Left ventricle myocardium inferior (tissue), 1 donor: ENCODE data around the gene GAL3ST1. TPM values are rescaled to one million over a fixed set of nuclear protein-coding genes. Genes with fewer than 3 reads are reported as not detected.

Source experiments
- DNase-seq: peaks from one replicate; pipeline ENCODE4 v3.0.0-alpha.2; 2020
- H3K27ac ChIP-seq: fragments of 200-600 bp; replicated peaks from 2 replicates; pipeline ENCODE4 v1.8.0; 2021
- H3K27me3 ChIP-seq: fragments of 200-600 bp; 2 replicates; pipeline ENCODE4 v1.8.0; 2021; ENCODE audit warnings: low read depth
- H3K36me3 ChIP-seq: fragments of 200-600 bp; 2 replicates; pipeline ENCODE4 v1.8.0; 2021
- H3K4me1 ChIP-seq: fragments of 200-600 bp; 2 replicates; pipeline ENCODE4 v1.8.0; 2021
- H3K4me3 ChIP-seq: fragments of 200-600 bp; 2 replicates; pipeline ENCODE4 v1.8.0; 2021; ENCODE audit warnings: mild to moderate bottlenecking, moderate library complexity
- H3K9me3 ChIP-seq: fragments of 200-600 bp; replicated peaks from 2 replicates; pipeline ENCODE4 v1.8.0; 2021
- intact Hi-C: fragments of 100-400 bp; cut with micrococcal nuclease; formaldehyde crosslinking; loops from one replicate; pipeline ENCODE4 v1.11.0; 2022
- total RNA-seq: library from RNA; stranded (reverse); fragmentation: NEBNext Ultra II Directional; extraction: Animal tissue kit (Norgen Biotek cat#: 25700); gene quantifications from one replicate; pipeline ENCODE4 v1.2.1, GENCODE V29; 2021
- TF ChIP-seq, protein P1 (sequence below): fragments of 200-600 bp; IDR thresholded peaks from 2 replicates; pipeline ENCODE4 v1.8.0; 2021; ENCODE audit warnings: antibody characterized with exemption, mild to moderate bottlenecking, borderline replicate concordance
- donor health status: DM: no; HTN: yes; CAD: no; lungs with severe emphysema.

Gene GAL3ST1
- total RNA-seq, 1 donor from 2014 or later: 0.16 TPM

DNA sequence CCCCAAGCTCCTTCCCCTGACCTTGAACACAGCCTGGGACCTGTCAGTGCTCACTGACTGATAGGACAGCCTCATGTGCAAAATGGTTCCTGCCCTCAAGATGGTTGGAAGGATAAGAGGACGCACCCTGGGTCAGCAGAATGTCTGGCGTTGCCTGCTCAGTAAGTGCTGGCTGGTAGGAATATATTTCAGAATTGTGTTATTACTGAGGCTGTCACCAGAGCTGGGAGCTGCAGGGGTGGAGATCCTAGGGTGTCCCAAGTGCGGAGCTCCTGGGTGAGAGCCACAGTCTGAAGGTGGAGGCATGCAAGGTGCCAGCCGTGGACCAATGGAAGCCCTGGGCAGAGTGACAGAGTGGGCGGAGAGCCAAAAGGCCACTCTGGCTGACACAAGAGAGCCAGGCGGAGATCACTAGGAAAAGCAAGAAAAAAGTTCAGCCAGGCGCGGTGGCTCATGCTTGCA lies 67.9 kb downstream of the GAL3ST1 start:
- Histone ChIP-seq H3K27me3 (peaks cover 85% of the 10 kb centered on the region), H3K4me1 (peaks cover 4% of the 10 kb centered on the region), H3K4me3 (no peak overlapping the region), H3K9me3 (no peaks in the 10 kb centered on the region), H3K36me3 (no peaks in the 10 kb centered on the region), H3K27ac (no peak overlapping the region)
- intact Hi-C loops: no loop called here
- TF ChIP-seq, protein P1, sequence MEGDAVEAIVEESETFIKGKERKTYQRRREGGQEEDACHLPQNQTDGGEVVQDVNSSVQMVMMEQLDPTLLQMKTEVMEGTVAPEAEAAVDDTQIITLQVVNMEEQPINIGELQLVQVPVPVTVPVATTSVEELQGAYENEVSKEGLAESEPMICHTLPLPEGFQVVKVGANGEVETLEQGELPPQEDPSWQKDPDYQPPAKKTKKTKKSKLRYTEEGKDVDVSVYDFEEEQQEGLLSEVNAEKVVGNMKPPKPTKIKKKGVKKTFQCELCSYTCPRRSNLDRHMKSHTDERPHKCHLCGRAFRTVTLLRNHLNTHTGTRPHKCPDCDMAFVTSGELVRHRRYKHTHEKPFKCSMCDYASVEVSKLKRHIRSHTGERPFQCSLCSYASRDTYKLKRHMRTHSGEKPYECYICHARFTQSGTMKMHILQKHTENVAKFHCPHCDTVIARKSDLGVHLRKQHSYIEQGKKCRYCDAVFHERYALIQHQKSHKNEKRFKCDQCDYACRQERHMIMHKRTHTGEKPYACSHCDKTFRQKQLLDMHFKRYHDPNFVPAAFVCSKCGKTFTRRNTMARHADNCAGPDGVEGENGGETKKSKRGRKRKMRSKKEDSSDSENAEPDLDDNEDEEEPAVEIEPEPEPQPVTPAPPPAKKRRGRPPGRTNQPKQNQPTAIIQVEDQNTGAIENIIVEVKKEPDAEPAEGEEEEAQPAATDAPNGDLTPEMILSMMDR: no peak
- no peak for DNase-seq

Other genes with a start within 250 kb of the GAL3ST1 start
- gene TBC1D10A, start 247.7 kb downstream of the GAL3ST1 start, total RNA-seq: 5.8 TPM
- 89.2 TPM for gene SF3A1, start 217.8 kb downstream of the GAL3ST1 start, total RNA-seq
- 0.58 TPM for gene CCDC157, start 217.7 kb downstream of the GAL3ST1 start, total RNA-seq
- 4.9 TPM for gene RNF215, start 187.3 kb downstream of the GAL3ST1 start, total RNA-seq
- gene SEC14L2, start 177.6 kb downstream of the GAL3ST1 start, total RNA-seq: 1.2 TPM
- 19.7 TPM for gene MTFP1, start 148.9 kb downstream of the GAL3ST1 start, total RNA-seq
- not detected for gene SEC14L3, start 102.6 kb downstream of the GAL3ST1 start, total RNA-seq
- 0.11 TPM for gene SEC14L4, start 69.0 kb downstream of the GAL3ST1 start, total RNA-seq
- gene SEC14L6, start 27.9 kb downstream of the GAL3ST1 start, total RNA-seq: not detected
- 23.1 TPM for gene PES1, start 17.2 kb upstream of the GAL3ST1 start, total RNA-seq
- gene TCN2, start 32.5 kb upstream of the GAL3ST1 start, total RNA-seq: 14.1 TPM
- 3.8 TPM for gene SLC35E4, start 61.1 kb upstream of the GAL3ST1 start, total RNA-seq
- 2.7 TPM for gene DUSP18, start 93.2 kb upstream of the GAL3ST1 start, total RNA-seq
- 22.2 TPM for gene OSBP2, start 120.2 kb upstream of the GAL3ST1 start, total RNA-seq